DMS79 (cell line): Measurements from ENCODE around the gene PACSIN2.
"Not testable (repeated sequence)": the region's sequence is repeated elsewhere in the genome, so short reads cannot be mapped to it uniquely, and the experiment has no call there.

Experiments used
- DNase-seq: peaks from one replicate; lab custom pipeline; 2025; lab: John Stamatoyannopoulos, UW

The PACSIN2 gene

GRCh38 chr22:43011079-43011478, 3.9 kb downstream of the PACSIN2 start:
- no peak for DNase-seq

GRCh38 chr22:43009444-43009843, 5.5 kb downstream of the PACSIN2 start:
- no peak for DNase-seq

- no peak for DNase-seq
Measured at GRCh38 chr22:43008921-43009320, 6.0 kb downstream of the PACSIN2 start.

GRCh38 chr22:43008509-43008908, 6.4 kb downstream of the PACSIN2 start:
- DNase-seq: no peak

- no peak for DNase-seq
Measured at GRCh38 chr22:43007519-43008102, 7.3 kb downstream of the PACSIN2 start.

- DNase-seq: no peak
Measured at GRCh38 chr22:43006753-43007152, 8.2 kb downstream of the PACSIN2 start.

GRCh38 chr22:43006016-43006505, 8.9 kb downstream of the PACSIN2 start:
- no peak for DNase-seq

- no peak for DNase-seq
Measured at GRCh38 chr22:43005106-43005505, 9.8 kb downstream of the PACSIN2 start.

GRCh38 chr22:43004362-43005035, 10.4 kb downstream of the PACSIN2 start:
- peak; percentile 1 for DNase-seq

GRCh38 chr22:43002202-43002586, 12.8 kb downstream of the PACSIN2 start:
- DNase-seq: no peak

- DNase-seq: no peak
Measured at GRCh38 chr22:43001271-43002201, 13.4 kb downstream of the PACSIN2 start.

GRCh38 chr22:43000441-43001175, 14.3 kb downstream of the PACSIN2 start:
- DNase-seq: no peak

- DNase-seq: no peak
Measured at GRCh38 chr22:42997582-42998090, 17.3 kb downstream of the PACSIN2 start.

GRCh38 chr22:42996646-42997365, 18.1 kb downstream of the PACSIN2 start:
- no peak for DNase-seq

GRCh38 chr22:42995654-42996053, 19.3 kb downstream of the PACSIN2 start:
- not testable (repeated sequence) for DNase-seq

GRCh38 chr22:42994917-42995562, 19.9 kb downstream of the PACSIN2 start:
- no peak for DNase-seq

- no peak for DNase-seq
Measured at GRCh38 chr22:42994276-42994916, 20.6 kb downstream of the PACSIN2 start.

- DNase-seq: no peak
Measured at GRCh38 chr22:42993651-42994275, 21.2 kb downstream of the PACSIN2 start.

- DNase-seq: no peak
Measured at GRCh38 chr22:42992886-42993479, 22.0 kb downstream of the PACSIN2 start.
